Measurements from ENCODE around the gene TPD52L3.

Gene TPD52L3

GRCh38 chr9:6328103-6328502, at the start of gene TPD52L3:
Gene TPD52L3 (plus strand): TSS chr9:6328375. CDS start chr9:6328596, 221 bp downstream.
- DNase-seq: no peak

GRCh38 chr9:6301858-6302257, 26.3 kb upstream of the TPD52L3 start:
- no peak for DNase-seq

GRCh38 chr9:6302417-6302816, 25.8 kb upstream of the TPD52L3 start:
- DNase-seq: no peak

GRCh38 chr9:6304232-6304631, 23.9 kb upstream of the TPD52L3 start:
- DNase-seq: no peak

- no peak for DNase-seq
Observed at GRCh38 chr9:6305954-6306563, 22.1 kb upstream of the TPD52L3 start.

GRCh38 chr9:6307551-6308096, 20.6 kb upstream of the TPD52L3 start:
- no peak for DNase-seq

- DNase-seq: no peak
Observed at GRCh38 chr9:6330958-6331634, 2.9 kb downstream of the TPD52L3 start.

GRCh38 chr9:6334305-6334704, 6.1 kb downstream of the TPD52L3 start:
- DNase-seq: no peak

- no peak for DNase-seq
Observed at GRCh38 chr9:6348766-6349165, 20.6 kb downstream of the TPD52L3 start.

GRCh38 chr9:6351737-6352136, 23.6 kb downstream of the TPD52L3 start:
- DNase-seq: no peak

GRCh38 chr9:6354072-6354686, 26.0 kb downstream of the TPD52L3 start:
- peak; percentile 12 for DNase-seq

- no peak for DNase-seq
Observed at GRCh38 chr9:6355728-6356127, 27.6 kb downstream of the TPD52L3 start.

- DNase-seq: no peak
Observed at GRCh38 chr9:6356441-6356840, 28.3 kb downstream of the TPD52L3 start.

- DNase-seq: no peak
Observed at GRCh38 chr9:6356904-6357303, 28.7 kb downstream of the TPD52L3 start.

- DNase-seq: no peak
Observed at GRCh38 chr9:6367128-6367890, 39.1 kb downstream of the TPD52L3 start.

- DNase-seq: no peak
Observed at GRCh38 chr9:6368831-6369230, 40.7 kb downstream of the TPD52L3 start.

All from activated naive CD4-positive, alpha-beta T cell treated with anti-CD3 and anti-CD28 coated beads, Interleukin-2, amount 50 U/mL, for 16 hours (primary cell).